HG02642 (cell line): ENCODE data around the gene IQSEC1.

Source experiments
- ATAC-seq: cut with Tn5 transposase; IDR thresholded peaks from one replicate; pipeline ENCODE4 v1.9.1; 2021; ENCODE audit warnings: mild to moderate bottlenecking; ENCODE audit not compliant: unreplicated experiment, poor library complexity

Gene IQSEC1

GRCh38 chr3:12922881-12923431, 150.3 kb downstream of the IQSEC1 start:
- no peak for ATAC-seq

- ATAC-seq, result no peak
Observed at GRCh38 chr3:12922306-12922705, 150.9 kb downstream of the IQSEC1 start.

GRCh38 chr3:12921736-12922135, 151.5 kb downstream of the IQSEC1 start:
- no peak for ATAC-seq

- no peak for ATAC-seq
Observed at GRCh38 chr3:12920967-12921366, 152.3 kb downstream of the IQSEC1 start.

GRCh38 chr3:12919205-12919604, 154.0 kb downstream of the IQSEC1 start:
- ATAC-seq, result no peak

GRCh38 chr3:12918231-12918630, 155.0 kb downstream of the IQSEC1 start:
- no peak for ATAC-seq

- ATAC-seq, result no peak
Observed at GRCh38 chr3:12916159-12916558, 157.1 kb downstream of the IQSEC1 start.

- no peak for ATAC-seq
Observed at GRCh38 chr3:12914088-12914487, 159.1 kb downstream of the IQSEC1 start.

GRCh38 chr3:12911881-12912415, 161.3 kb downstream of the IQSEC1 start:
- no peak for ATAC-seq

GRCh38 chr3:12910356-12911099, 162.7 kb downstream of the IQSEC1 start:
- no peak for ATAC-seq

- no peak for ATAC-seq
Observed at GRCh38 chr3:12909710-12910109, 163.5 kb downstream of the IQSEC1 start.

- ATAC-seq, result no peak
Observed at GRCh38 chr3:12908859-12909258, 164.4 kb downstream of the IQSEC1 start.

GRCh38 chr3:12908136-12908730, 165.0 kb downstream of the IQSEC1 start:
- ATAC-seq, result no peak

- ATAC-seq, result no peak
Observed at GRCh38 chr3:12907729-12908128, 165.5 kb downstream of the IQSEC1 start.

- ATAC-seq, result no peak
Observed at GRCh38 chr3:12907296-12907695, 165.9 kb downstream of the IQSEC1 start.

GRCh38 chr3:12906916-12907290, 166.3 kb downstream of the IQSEC1 start:
- ATAC-seq, result no peak

- ATAC-seq, result no peak
Observed at GRCh38 chr3:12906141-12906915, 166.9 kb downstream of the IQSEC1 start.

GRCh38 chr3:12905316-12906071, 167.7 kb downstream of the IQSEC1 start:
- ATAC-seq, result no peak

GRCh38 chr3:12904951-12905315, 168.3 kb downstream of the IQSEC1 start:
- no peak for ATAC-seq

- no peak for ATAC-seq
Observed at GRCh38 chr3:12903881-12904280, 169.3 kb downstream of the IQSEC1 start.
